Osteoblast (primary cell): ENCODE data around the gene FAM50B. TPM values are rescaled to one million over a fixed set of nuclear protein-coding genes. Genes with fewer than 3 reads are reported as not detected.
"Not testable (repeated sequence)": the region's sequence is repeated elsewhere in the genome, so short reads cannot be mapped to it uniquely, and the experiment has no call there.

ENCODE experiments used
- DNase-seq: peaks from one replicate; pipeline ENCODE4 v3.0.0; 2011; ENCODE audit warnings: low spot score, mixed read lengths; ENCODE audit not compliant: insufficient read length; ENCODE audit errors: missing footprints
- H2AFZ ChIP-seq: 2 replicates; pipeline ENCODE4 v1.6.0; 2011; ENCODE audit warnings: mild to moderate bottlenecking, low read length
- H3K27ac ChIP-seq: 2 replicates; pipeline ENCODE4 v1.5.1; 2011; ENCODE audit warnings: mild to moderate bottlenecking, low read depth, low read length, moderate library complexity
- H3K27me3 ChIP-seq: 2 replicates; pipeline ENCODE4 v1.6.0; 2012; ENCODE audit warnings: mild to moderate bottlenecking, control low read depth, inconsistent platforms, low read length, moderate library complexity; ENCODE audit not compliant: insufficient read depth
- H3K36me3 ChIP-seq: 2 replicates; pipeline ENCODE4 v1.5.1; 2011; ENCODE audit warnings: mild to moderate bottlenecking, low read length, control low read depth, moderate library complexity; ENCODE audit not compliant: insufficient read depth
- H3K4me1 ChIP-seq: 2 replicates; pipeline ENCODE4 v1.5.1; 2011; ENCODE audit warnings: mild to moderate bottlenecking, low read length, control low read depth, moderate library complexity; ENCODE audit not compliant: insufficient read depth
- H3K4me2 ChIP-seq: 2 replicates; pipeline ENCODE4 v1.6.0; 2011; ENCODE audit warnings: mild to moderate bottlenecking, low read length; ENCODE audit not compliant: insufficient read depth
- H3K4me3 ChIP-seq: fragments of 200-600 bp; sonication (generic); 3 replicates; pipeline ENCODE4 v1.5.1; 2012; ENCODE audit warnings: mild to moderate bottlenecking, low read length, inconsistent platforms; ENCODE audit not compliant: insufficient read depth
- H3K79me2 ChIP-seq: 2 replicates; pipeline ENCODE4 v1.6.0; 2012; ENCODE audit warnings: mild to moderate bottlenecking, low read length, control low read depth, inconsistent platforms; ENCODE audit not compliant: insufficient read depth
- H3K9me3 ChIP-seq: 2 replicates; pipeline ENCODE4 v1.5.1; 2011; ENCODE audit warnings: low read depth, low read length, control low read depth
- H4K20me1 ChIP-seq: 2 replicates; pipeline ENCODE4 v1.6.0; 2012; ENCODE audit warnings: mild to moderate bottlenecking, low read length, control low read depth; ENCODE audit not compliant: insufficient read depth
- total RNA-seq: library from RNA; depleted of rRNA; stranded (reverse); fragments of >200 nt; gene quantifications from 2 replicates; pipeline ENCODE4 v1.2.3, GENCODE V29; 2012
- TF ChIP-seq, protein P1 (sequence below): IDR thresholded peaks from 2 replicates; pipeline ENCODE4 v1.5.1; 2011; ENCODE audit warnings: mild to moderate bottlenecking, low read depth, low read length, moderate library complexity; ENCODE audit errors: extremely low read depth

FAM50B gene
- total RNA-seq, 1 donor = 8.0 TPM

DNA sequence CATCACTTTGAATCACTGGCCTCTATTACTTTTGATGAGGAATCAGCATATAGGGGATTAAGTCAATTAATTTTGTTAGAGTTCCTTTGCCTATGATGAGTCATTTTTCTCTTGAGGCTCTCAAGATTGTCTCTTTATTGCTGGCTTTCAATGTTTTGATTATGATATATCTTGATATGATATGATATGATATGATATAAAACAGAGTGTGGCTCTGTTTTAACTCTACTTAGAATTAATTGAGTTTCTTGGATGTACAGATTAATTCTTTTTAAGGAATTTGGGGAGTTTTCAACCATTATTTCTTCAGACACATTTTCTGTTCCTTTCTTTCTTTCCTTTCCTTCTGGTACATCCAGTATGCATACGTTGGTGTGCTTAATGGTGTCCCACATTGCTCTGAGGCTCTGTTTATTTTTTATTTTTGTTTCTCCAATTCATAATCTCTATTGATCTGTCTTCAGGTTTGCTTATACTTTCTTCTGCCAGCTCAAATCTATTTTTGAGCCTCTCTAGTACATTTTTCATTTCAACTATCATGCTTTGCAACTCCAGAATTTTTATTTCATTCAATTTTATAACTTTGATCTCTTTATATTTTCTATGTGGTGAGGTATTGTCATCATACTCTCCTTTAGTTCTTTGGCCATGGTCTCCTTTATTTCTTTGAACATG is 10.8 kb downstream of the FAM50B start:
- Histone ChIP-seq H3K4me1 (no peaks in the 10 kb centered on the region), H2AFZ (no peak overlapping the region), H3K4me2 (no peak overlapping the region), H3K79me2 (no peaks in the 10 kb centered on the region), H3K36me3 (no peaks in the 10 kb centered on the region), H3K4me3 (no peak overlapping the region), H4K20me1 (no peaks in the 10 kb centered on the region), H3K27ac (no peak overlapping the region), H3K9me3 (no peaks in the 10 kb centered on the region), H3K27me3 (peaks cover 2% of the 10 kb centered on the region)
- TF ChIP-seq, protein P1, sequence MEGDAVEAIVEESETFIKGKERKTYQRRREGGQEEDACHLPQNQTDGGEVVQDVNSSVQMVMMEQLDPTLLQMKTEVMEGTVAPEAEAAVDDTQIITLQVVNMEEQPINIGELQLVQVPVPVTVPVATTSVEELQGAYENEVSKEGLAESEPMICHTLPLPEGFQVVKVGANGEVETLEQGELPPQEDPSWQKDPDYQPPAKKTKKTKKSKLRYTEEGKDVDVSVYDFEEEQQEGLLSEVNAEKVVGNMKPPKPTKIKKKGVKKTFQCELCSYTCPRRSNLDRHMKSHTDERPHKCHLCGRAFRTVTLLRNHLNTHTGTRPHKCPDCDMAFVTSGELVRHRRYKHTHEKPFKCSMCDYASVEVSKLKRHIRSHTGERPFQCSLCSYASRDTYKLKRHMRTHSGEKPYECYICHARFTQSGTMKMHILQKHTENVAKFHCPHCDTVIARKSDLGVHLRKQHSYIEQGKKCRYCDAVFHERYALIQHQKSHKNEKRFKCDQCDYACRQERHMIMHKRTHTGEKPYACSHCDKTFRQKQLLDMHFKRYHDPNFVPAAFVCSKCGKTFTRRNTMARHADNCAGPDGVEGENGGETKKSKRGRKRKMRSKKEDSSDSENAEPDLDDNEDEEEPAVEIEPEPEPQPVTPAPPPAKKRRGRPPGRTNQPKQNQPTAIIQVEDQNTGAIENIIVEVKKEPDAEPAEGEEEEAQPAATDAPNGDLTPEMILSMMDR = no peak
- no peak for DNase-seq

DNA sequence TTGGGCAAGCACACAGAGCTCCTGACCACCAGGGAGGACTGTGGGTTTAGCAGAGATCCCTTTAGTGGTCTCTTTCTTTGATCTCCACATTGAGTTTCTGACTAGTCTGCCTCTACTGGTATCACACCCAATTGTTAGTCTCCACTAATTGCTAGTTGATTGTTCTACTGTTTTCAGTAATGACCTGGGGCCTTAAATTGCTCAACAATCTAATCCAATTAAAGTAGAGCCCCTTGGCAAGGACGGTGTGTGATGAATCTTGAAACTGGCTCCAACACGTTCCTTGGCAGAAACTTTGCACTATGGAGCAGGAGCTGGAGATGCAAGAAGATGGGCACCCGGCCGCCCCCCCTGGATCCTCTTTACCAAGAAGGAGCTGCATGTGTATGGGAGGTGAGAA is 12.3 kb downstream of the FAM50B start:
- H3K79me2 ChIP-seq = no peaks in the 10 kb centered on the region
- no peak for DNase-seq
- TF ChIP-seq, protein P1 = no peak

GRCh38 chr6:3862038-3862437 is 12.9 kb downstream of the FAM50B start:
- H3K79me2 ChIP-seq = no peaks in the 10 kb centered on the region
- DNase-seq = no peak
- peaks cover 2% of the 10 kb centered on the region for H3K27me3 ChIP-seq
- TF ChIP-seq, protein P1 = no peak
- no peak overlapping the region for H3K4me2 ChIP-seq
- no peak overlapping the region for H2AFZ ChIP-seq
- H3K36me3 ChIP-seq = no peaks in the 10 kb centered on the region
- H3K4me1 ChIP-seq = no peaks in the 10 kb centered on the region
- no peaks in the 10 kb centered on the region for H4K20me1 ChIP-seq
- no peaks in the 10 kb centered on the region for H3K9me3 ChIP-seq
- no peak overlapping the region for H3K4me3 ChIP-seq
- no peak overlapping the region for H3K27ac ChIP-seq

More for the DNA sequence above, 12.3 kb downstream of the FAM50B start:
- H4K20me1 ChIP-seq = no peaks in the 10 kb centered on the region
- no peak overlapping the region for H3K4me3 ChIP-seq
- peaks cover 2% of the 10 kb centered on the region for H3K27me3 ChIP-seq
- no peaks in the 10 kb centered on the region for H3K4me1 ChIP-seq
- H3K9me3 ChIP-seq = no peaks in the 10 kb centered on the region
- H3K27ac ChIP-seq = no peak overlapping the region
- H3K36me3 ChIP-seq = no peaks in the 10 kb centered on the region
- H2AFZ ChIP-seq = no peak overlapping the region
- H3K4me2 ChIP-seq = no peak overlapping the region

DNA sequence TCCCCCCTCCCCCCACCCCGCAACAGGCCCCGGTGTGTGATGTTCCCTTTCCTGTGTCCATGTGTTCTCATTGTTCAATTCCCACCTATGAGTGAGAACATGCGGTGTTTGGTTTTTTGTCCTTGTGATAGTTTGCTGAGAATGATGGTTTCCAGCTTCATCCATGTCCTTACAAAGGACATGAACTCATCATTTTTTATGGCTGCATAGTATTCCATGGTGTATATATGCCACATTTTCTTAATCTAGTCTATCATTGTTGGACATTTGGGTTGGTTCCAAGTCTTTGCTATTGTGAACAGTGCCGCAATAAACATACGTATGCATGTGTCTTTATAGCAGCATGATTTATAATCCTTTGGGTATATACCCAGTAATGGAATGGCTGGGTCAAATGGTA is 14.1 kb downstream of the FAM50B start:
- H3K27ac ChIP-seq, H3K36me3 ChIP-seq, H3K4me3 ChIP-seq, H3K27me3 ChIP-seq, DNase-seq, H2AFZ ChIP-seq, H3K9me3 ChIP-seq, H4K20me1 ChIP-seq, H3K79me2 ChIP-seq, H3K4me2 ChIP-seq: not testable (repeated sequence)
- peaks cover 11% of the 10 kb centered on the region for H3K4me1 ChIP-seq
